ENCODE data around the gene PIGM. TPM values are rescaled to one million over a fixed set of nuclear protein-coding genes. Genes with fewer than 3 reads are reported as not detected.

The PIGM gene
- polyA plus RNA-seq, 1 experiment, result 6.6 TPM

DNA sequence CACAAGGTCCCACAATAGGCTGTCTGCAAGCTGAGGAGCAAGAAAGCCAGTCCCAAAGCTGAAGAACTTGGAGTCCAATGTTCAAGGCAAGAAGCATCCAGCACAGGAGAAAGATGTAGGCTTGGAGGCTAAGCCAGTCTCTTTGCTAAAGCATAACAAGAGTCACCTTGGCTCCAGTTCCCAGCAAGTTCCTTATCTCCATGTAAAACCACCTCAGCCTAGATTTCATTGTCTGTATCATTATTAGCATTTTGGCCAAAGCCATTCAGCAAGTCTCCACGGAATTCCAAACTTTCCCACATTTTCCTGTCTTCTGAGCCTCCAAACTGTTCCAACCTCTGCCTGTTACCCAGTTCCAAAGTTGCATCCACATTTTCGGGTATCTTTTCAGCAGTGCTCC, 36.9 kb downstream of the PIGM start:
- no peak overlapping the region for H3K27ac ChIP-seq (ENCODE audit: low read depth, low read length)
- H3K4me3 ChIP-seq (ENCODE audit: low read depth, low read length), result no peak overlapping the region
- no peak for DNase-seq (ENCODE audit: low read depth, low spot score)
- ChIA-PET CTCF (interaction anchor here (6.3 kb wide), 1 partner anchor 12 kb away, joined by 68 read pairs; no protein-coding TSS in a partner anchor), POLR2A (no interaction called here)
- no peaks in the 10 kb centered on the region for H3K9me3 ChIP-seq (ENCODE audit: control insufficient read depth, insufficient read depth, low read length)
- peaks cover under 1% of the 10 kb centered on the region for H3K27me3 ChIP-seq (ENCODE audit: control insufficient read depth, insufficient read depth, low read length)
- TF ChIP-seq, protein P1, sequence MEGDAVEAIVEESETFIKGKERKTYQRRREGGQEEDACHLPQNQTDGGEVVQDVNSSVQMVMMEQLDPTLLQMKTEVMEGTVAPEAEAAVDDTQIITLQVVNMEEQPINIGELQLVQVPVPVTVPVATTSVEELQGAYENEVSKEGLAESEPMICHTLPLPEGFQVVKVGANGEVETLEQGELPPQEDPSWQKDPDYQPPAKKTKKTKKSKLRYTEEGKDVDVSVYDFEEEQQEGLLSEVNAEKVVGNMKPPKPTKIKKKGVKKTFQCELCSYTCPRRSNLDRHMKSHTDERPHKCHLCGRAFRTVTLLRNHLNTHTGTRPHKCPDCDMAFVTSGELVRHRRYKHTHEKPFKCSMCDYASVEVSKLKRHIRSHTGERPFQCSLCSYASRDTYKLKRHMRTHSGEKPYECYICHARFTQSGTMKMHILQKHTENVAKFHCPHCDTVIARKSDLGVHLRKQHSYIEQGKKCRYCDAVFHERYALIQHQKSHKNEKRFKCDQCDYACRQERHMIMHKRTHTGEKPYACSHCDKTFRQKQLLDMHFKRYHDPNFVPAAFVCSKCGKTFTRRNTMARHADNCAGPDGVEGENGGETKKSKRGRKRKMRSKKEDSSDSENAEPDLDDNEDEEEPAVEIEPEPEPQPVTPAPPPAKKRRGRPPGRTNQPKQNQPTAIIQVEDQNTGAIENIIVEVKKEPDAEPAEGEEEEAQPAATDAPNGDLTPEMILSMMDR (IDR thresholded peaks at IDR 0.05; ENCODE audit: low read depth, low read length), result no peak

DNA sequence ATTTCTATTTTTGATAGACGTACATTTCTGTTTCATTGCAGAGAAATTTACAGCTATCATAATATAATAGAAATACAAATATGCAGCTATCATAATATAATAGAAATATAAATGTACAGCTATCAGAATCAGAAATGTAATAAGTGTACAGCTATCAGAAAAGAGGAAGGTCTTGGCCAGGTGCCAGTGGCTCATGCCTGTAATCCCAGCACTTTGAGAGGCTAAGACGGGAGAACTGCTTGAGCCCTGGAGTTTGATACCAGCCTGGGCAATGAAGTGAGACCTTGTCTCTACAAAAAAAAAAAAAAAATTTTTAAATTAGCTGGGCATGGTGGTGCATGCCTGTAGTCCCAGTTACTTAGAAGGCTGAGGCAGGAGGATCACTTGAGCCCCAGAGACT, 37.9 kb downstream of the PIGM start:
- ChIA-PET POLR2A (no interaction called here), CTCF (interaction anchor here (6.3 kb wide), 1 partner anchor 13 kb away, joined by 68 read pairs; no protein-coding TSS in a partner anchor)
- Histone ChIP-seq H3K9me3 (ENCODE audit: control insufficient read depth, insufficient read depth, low read length) (no peaks in the 10 kb centered on the region), H3K4me3 (ENCODE audit: low read depth, low read length) (no peak overlapping the region), H3K27ac (ENCODE audit: low read depth, low read length) (no peak overlapping the region), H3K27me3 (ENCODE audit: control insufficient read depth, insufficient read depth, low read length) (peaks cover 3% of the 10 kb centered on the region)
- no peak for DNase-seq (ENCODE audit: low read depth, low spot score)
- TF ChIP-seq, protein P1 (IDR thresholded peaks at IDR 0.05; ENCODE audit: low read depth, low read length), result no peak

DNA sequence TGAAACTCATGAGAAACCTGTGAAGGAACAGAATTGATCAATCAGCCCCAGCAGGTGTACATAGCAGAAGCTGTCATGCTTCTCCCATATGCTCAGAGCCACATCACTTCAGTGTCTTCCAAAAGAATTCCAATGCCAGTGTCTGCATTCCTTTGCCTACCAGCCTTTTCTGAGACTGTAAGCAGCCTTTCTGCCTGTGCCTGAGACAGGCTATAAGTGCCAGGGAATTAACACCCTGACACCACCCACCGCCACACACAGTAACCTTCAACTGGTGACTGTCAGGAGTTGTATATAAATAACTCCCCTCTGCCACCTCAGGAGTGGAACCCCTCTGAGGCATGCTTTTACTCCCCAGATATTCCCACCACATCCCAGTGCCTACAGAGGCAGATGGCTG, 39.6 kb downstream of the PIGM start:
- POLR2A ChIA-PET, result no interaction called here
- no peak overlapping the region for H3K4me3 ChIP-seq (ENCODE audit: low read depth, low read length)
- no peak for DNase-seq (ENCODE audit: low read depth, low spot score)
- CTCF ChIA-PET, result interaction anchor here (6.3 kb wide), 1 partner anchor 15 kb away, joined by 68 read pairs; no protein-coding TSS in a partner anchor
- no peaks in the 10 kb centered on the region for H3K9me3 ChIP-seq (ENCODE audit: control insufficient read depth, insufficient read depth, low read length)
- no peak overlapping the region for H3K27ac ChIP-seq (ENCODE audit: low read depth, low read length)
- TF ChIP-seq, protein P1 (IDR thresholded peaks at IDR 0.05; ENCODE audit: low read depth, low read length), result no peak
- peaks cover 5% of the 10 kb centered on the region for H3K27me3 ChIP-seq (ENCODE audit: control insufficient read depth, insufficient read depth, low read length)

DNA sequence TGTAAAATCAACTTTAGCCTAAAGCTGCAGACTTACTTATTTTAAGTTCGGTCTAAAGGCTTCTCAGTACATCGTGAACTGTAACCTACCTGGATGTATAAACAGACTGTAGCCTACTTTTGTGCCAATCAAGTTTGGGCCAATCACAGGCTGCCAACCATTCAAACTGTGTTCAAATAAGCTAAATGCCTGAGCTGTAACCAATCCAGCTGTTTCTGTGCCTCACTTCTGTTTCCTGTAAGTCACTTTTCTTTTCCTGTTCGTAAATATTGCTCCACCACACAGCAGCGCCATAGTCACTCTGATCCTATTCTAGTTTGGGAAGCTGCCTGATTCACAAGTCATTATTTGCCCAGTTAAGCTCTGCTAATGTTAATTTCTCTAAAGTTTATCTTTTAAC, 40.3 kb downstream of the PIGM start:
- ChIA-PET POLR2A (no interaction called here), CTCF (interaction anchor here (6.3 kb wide), 1 partner anchor 15 kb away, joined by 68 read pairs; no protein-coding TSS in a partner anchor)
- Histone ChIP-seq H3K4me3 (ENCODE audit: low read depth, low read length) (no peak overlapping the region), H3K27ac (ENCODE audit: low read depth, low read length) (no peak overlapping the region), H3K27me3 (ENCODE audit: control insufficient read depth, insufficient read depth, low read length) (peaks cover 5% of the 10 kb centered on the region), H3K9me3 (ENCODE audit: control insufficient read depth, insufficient read depth, low read length) (no peaks in the 10 kb centered on the region)
- no peak for DNase-seq (ENCODE audit: low read depth, low spot score)
- TF ChIP-seq, protein P1 (IDR thresholded peaks at IDR 0.05; ENCODE audit: low read depth, low read length), result no peak

DNA sequence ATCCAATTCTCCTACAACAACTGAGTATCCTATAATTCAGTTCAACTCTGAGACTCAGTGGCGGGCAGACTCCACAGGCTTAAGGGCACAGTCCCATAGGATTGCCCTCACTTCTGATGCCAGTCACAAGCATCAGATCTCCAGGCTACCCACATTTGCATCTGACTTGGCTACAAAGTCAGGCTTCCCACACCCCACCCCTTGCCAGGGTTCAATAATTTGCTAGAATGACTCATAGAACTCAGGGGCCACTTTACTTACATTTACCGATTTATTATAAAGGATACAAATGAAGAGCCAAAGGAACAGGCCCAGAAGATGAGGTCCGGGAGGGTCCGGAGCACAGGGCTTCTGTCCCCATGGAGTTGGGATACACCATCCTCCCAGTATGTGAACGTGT, 41.8 kb downstream of the PIGM start:
- H3K4me3 ChIP-seq (ENCODE audit: low read depth, low read length), result no peak overlapping the region
- ChIA-PET CTCF (interaction anchor here (0.8 to 2.1 kb wide), 2 partner anchors 17 to 53 kb away, joined by 3 to 21 read pairs; no protein-coding TSS in a partner anchor), POLR2A (no interaction called here)
- TF ChIP-seq, protein P1 (IDR thresholded peaks at IDR 0.05; ENCODE audit: low read depth, low read length), result no peak
- H3K27me3 ChIP-seq (ENCODE audit: control insufficient read depth, insufficient read depth, low read length), result peaks cover 11% of the 10 kb centered on the region
- no peak overlapping the region for H3K27ac ChIP-seq (ENCODE audit: low read depth, low read length)
- H3K9me3 ChIP-seq (ENCODE audit: control insufficient read depth, insufficient read depth, low read length), result no peaks in the 10 kb centered on the region
- no peak for DNase-seq (ENCODE audit: low read depth, low spot score)
